Activated CD4-positive, alpha-beta T cell treated with anti-CD3 and anti-CD28 coated beads, Interleukin-2, amount 50 U/mL, for 4 hours (primary cell): ENCODE results near the gene ARHGAP32.
"Not testable (repeated sequence)": the region's sequence is repeated elsewhere in the genome, so short reads cannot be mapped to it uniquely, and the experiment has no call there.

ENCODE experiments used
- DNase-seq, 2 experiments: peaks; one replicate each; pipeline ENCODE4 v3.0.0-alpha.2; 2020

The ARHGAP32 gene

DNA sequence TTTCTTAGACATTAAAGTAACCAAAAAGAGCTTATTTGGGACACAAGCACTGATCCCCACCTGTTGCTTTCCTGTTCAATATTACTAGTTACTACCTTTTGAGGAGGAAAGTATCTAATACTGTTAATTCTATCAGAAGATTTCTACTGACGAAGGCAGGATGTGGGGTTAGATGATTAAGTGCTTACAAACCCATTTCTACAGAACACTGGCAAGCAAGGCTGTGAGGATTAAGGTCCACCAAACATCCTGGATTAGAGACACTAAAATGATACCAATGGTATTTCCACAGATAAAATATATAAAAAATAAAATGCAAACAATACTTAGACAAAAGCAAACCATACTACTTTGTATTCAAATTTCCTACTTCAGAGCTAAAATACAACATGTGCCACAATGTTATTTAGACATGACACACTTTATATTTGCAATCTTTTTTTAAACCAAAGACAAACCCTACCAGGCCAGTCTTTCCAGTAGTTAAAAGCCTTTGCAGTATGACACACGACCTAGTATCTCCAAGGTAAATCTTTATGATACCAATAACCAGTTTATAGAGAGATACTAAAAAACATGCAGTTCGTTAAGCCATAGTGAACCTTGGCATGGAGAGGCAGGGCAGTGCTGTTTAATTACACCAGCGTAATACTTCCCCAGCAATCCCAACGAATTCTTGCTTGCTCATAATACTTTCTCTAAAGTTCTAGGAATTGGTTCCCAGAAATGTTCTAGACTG is 178.2 kb downstream of the ARHGAP32 start:
- no peak for DNase-seq

- DNase-seq: no peak
Measured at GRCh38 chr11:129012880-129013279, 179.2 kb downstream of the ARHGAP32 start.

DNA sequence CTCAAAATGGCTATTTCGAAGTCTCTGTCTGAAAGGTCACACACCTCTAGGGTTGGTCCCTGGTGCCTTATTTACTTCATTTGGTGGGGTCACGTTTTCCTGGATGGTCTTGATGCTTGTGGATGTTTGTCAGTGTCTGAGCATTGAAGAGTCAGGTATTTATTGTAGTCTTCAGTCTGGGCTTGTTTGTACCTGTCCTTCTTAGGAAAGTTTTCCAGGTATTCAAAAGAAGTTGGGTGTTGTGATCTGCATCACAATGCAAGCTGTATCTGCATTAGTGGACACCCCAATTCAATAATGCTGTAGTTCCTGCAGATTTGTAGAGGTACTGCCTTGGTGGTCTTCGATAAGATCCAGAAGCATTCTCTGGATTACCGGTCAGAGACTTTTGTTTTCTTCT is 186.0 kb downstream of the ARHGAP32 start:
- DNase-seq: no peak

- not testable (repeated sequence) for DNase-seq
Measured at GRCh38 chr11:128999165-128999564, 193.0 kb downstream of the ARHGAP32 start.

DNA sequence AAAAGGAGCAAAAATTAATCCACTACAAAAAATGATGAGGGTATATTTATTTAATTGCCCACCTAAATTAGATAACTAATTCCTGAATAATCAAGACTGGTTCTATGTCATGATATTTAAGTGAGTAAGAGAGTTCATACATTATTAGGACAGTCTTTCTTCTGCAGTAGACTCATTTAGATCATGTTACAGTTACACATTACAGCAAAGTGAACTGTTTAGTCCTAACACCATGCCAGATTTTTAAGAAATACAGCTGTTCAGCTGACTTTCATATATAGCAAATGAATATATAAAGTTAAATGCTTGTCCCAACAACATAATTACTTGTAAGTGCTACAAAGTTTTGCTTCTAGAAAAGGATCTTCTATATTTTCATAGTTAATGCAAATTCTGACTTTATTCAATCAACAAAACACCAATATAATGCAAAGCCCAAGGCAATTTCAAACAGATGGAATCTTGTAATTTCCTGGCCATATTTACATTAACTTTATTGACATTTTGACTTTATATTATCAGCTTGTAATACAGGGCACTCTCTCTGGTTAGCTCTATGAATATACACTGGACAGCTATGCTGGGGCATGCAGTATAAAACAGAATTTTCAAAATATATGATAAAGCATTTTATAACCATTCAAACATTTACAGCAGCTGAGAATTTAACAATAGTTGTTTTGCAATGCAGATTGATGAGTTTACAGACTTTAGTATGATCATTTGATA is 203.7 kb downstream of the ARHGAP32 start:
- DNase-seq: no peak

DNA sequence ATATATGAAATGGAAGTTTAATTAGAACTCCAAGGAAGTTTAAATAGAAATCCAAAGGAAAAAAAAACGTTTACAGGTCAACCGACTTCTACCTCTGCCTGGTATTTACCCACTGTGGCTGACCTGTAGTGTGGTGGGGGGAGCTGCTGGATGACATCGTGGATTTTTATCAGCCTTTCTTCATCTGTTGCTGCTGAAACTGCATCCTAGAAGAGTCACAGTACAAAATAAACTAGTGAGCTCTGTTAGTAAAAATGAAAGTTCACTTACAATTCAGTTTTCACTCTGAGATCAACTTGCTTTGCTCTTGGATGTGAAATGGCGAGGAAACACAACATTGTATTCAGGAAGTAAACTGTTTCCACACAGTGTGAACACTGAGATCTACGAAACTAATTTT is 206.2 kb downstream of the ARHGAP32 start:
- DNase-seq: no peak

- no peak for DNase-seq
Measured at GRCh38 chr11:128983023-128983422, 209.1 kb downstream of the ARHGAP32 start.

DNA sequence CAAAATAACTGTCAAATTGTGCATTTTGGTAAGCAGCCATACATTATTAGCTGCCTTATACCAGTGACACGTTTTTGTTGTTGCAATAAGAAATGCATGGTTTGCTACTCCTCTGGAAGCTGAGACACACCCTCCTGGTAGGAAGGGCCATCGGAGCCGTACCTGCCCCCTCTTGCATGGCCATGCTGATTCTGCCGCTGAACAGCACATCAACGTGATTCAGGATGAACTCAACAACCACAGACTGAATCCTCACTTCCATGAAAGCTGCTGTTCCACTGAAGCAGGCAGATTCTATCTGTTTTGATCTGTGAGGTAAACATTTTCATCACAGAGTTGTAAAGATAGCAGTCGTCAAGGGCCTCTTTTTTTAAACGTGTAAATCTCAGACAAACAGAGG is 210.9 kb downstream of the ARHGAP32 start:
- DNase-seq: no peak

DNA sequence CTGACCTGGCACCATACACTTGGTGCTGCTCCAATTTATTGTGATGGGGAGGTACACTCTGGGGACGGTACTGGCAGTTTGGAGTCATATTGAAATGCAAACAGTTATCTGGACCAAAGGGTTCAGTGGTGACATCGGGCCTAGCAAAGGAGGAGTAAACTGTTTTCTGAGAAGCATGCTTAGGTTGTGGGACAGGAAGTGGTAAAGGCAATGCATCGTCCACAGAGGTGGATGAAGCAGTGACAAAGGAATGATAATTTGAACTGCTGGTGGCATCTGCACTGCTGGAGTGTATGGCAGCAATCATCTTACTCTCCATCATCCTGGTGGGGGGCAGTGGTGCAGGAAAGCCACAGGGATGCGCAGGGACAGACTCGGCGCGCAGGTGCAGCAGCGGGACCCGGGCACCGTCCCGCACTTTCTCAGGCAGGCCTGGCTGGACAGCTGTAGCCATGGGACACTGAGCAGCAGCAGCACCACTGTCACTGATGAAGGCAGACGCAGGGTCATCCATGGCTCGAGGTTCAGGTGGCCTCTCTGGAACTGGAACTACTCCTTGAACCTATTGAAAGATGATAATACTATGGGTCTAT is 221.4 kb downstream of the ARHGAP32 start:
- DNase-seq: no peak

DNA sequence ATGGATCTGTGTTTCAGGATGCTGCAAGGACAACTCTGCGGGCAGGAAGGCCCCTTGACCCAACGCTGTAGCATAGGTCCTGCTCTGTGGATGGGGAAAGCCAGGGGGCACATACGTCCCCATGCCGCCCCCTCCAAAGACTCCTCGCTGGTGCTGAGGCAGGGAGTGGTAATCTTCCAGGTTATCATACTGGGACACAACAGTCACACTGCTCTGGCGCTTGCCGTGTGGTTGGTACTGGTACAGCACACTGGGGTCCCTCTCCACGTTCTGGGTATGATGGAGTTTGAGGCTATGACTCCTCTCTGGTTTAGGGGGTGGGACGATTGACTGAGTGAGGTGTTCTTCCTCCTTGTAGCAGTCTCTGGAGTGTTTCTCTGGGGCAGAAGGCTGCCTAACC is 223.2 kb downstream of the ARHGAP32 start:
- no peak for DNase-seq

- DNase-seq: no peak
Measured at GRCh38 chr11:128967578-128967977, 224.5 kb downstream of the ARHGAP32 start.

GRCh38 chr11:128965485-128965884 is 226.6 kb downstream of the ARHGAP32 start:
- DNase-seq: no peak

- no peak for DNase-seq
Measured at GRCh38 chr11:128964463-128964930, 227.6 kb downstream of the ARHGAP32 start.

DNA sequence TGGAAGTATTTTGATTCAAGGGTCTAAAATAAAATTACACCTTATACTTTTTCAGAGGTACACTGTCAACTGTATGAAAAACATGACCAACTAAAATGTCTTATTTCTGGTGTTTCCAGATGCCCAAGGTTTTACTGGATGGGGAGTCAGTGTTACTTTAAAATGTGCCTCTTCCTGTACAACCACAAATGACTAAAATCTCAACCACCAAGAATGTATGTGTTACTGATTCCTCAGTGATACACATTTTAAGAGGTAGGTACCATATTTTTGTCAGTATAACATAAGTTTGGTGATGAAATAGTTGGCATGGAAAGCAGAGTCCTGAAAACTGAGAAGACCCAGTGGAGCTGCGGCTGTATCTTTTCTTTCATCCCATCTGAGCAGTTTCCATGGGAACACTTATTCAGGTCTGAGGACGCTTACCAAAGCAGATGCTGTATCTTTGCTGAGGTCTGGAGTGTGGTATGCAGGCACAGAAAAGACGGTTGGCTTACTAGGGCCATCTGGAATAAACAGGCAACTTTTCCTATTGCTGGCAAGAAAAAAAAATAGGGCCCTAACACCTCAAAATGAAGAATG is 228.3 kb downstream of the ARHGAP32 start:
- no peak for DNase-seq

DNA sequence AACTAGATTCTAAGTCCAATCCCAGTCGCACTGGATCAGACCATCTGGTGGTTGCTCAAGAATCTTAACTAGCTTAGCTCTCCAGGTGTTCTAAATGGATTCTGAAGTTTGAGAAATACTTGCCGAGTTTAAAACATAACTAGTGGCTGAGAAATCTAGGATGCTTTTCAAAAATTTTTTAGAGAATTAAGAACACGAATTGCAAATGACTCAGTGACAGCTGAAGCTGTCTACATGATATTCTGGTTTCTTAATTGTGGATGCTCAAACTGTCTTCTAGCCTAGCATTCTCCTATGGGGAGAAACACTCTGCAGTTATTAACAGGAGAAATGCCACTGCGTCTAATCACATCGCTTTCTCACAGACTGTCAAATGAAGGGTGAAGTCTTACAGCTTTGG is 229.2 kb downstream of the ARHGAP32 start:
- DNase-seq: no peak

DNA sequence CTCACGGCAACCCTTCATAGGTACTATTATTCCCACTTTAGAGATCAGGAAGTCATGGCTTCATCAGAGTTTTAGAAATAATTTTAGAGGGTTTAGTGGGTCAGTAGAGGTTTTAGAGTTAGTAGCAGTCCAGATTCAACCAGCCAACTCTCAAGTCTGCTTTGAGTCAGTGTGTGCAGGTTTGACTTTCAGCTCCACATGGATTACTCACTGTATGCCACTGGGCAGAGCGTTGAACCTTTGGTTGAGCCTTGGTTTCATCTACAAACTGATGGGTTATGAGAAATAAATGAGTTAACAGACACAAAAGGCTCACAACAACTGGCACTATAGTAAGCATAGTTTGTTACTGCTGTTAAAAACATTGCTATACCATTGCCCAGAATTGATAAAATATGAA is 230.5 kb downstream of the ARHGAP32 start:
- DNase-seq: no peak

DNA sequence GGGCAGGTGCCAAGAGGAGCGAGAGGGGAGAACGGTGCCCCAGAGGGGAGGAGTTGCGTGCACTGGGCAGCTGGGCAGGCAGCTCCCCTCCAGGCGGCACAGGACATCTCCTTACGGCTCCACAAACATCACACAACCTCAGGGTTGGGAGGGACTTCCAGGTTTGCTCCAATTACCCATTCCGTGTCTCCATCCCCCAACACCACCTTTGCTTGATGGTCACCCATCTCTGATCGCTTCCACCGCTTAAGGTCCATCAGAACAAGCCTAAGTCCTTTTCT is 235.0 kb downstream of the ARHGAP32 start:
- DNase-seq: no peak

- no peak for DNase-seq
Measured at GRCh38 chr11:128956401-128957201, 235.5 kb downstream of the ARHGAP32 start.

DNA sequence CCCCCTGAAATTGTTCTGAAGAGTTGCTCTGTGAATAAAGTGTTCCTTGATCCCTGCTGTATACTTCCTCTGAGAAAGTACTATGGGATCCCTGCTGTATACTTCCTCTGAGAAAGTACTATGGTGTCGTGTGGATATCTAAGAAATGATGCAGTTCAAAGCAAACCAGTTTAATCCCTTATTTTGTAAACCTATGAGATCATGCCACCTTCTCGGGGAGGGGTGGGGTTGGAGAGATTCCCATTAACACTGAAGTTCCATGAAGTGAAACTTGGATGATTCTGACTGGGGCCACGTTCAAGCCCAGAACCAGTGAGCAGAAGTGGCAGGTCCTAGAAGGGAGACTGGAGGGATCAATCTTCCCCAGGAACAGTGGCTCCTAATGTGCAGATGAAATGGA is 236.5 kb downstream of the ARHGAP32 start:
- DNase-seq: no peak

- DNase-seq: no peak
Measured at GRCh38 chr11:128953151-128953550, 239.0 kb downstream of the ARHGAP32 start.

GRCh38 chr11:128949791-128950454 is 242.2 kb downstream of the ARHGAP32 start:
- DNase-seq: no peak

DNA sequence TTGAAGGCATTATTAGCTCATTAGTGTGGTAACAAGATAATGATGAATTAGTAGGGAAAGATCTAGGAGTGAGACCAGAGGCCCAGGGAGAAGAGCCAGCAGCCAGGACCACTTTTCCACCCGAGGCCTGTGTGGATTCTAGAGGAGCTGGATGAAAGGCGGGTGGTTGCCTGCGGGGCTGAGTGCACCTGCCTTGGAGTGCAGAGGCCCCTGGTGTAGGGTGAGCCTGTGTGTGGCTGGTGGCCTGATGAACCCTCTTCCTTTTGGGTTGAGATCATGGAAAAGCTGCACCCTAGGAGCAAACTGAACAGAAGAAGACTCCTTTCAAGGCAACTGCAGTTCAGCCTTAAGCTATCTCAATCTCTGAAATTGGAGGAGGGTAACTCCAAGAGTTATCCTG is 243.5 kb downstream of the ARHGAP32 start:
- DNase-seq: no peak
